Measurements from ENCODE around the gene SPECC1. TPM values are rescaled to one million over a fixed set of nuclear protein-coding genes. Genes with fewer than 3 reads are reported as not detected.

SPECC1 gene
- total RNA-seq, 1 experiment from 2014 or later: 43.5 TPM

DNA sequence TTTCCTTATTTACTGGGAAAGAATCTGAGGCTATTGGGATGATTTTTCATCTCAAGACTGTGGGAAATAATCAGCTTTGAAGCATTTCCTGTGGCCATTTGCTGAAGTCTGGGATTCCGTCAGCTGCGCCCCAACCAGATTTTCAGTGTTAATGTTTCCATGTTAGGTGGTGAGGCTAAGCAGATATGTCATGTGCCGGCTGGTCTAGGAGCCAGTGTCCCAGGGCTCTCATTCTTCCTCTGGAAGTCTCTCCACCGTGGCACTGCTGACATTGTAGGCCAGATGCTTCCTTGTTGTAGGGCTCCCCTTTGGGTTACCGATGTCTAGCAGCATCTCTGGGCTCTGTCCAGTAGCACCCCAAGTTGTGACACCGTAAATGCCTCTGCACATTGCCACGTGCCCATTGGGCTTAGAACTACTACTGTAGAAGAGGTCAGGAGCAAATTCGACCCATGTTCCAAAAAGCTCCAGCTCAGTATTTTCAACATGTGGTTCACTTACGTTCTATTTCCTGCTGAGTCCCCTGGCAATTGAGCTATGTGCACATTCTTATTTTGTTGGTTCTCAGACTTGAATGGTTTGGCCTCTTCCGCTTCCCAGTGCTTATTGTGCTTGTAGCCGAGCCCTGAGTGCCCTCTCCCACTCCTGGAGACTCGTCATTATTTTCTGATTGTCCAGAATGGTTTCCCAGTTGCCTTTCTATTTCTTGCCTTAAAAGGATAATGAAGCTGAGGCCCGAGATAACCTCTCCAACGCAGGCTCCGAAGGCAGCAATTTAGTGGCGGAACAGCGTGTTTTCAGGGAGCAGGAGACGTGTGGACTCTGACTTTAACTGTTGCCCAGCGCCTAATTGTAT is 82.2 kb downstream of the SPECC1 start:
- Histone ChIP-seq H3K4me2 (ENCODE audit: low read length) (no peak overlapping the region), H3K4me3 (replicated peaks in 1 of 2; ENCODE audit: low read depth in 1 of 2, low read length in 2 of 2) (no peak overlapping the region), H3K27ac (ENCODE audit: low read depth, low read length) (no peak overlapping the region), H3K4me1 (ENCODE audit: control insufficient read depth in 1 of 2, insufficient read depth in 2 of 2, low read length in 2 of 2) (peaks cover 7 to 10% of the 10 kb centered on the region in 2 experiments; a peak in 2 of 4 replicates), H3K36me3 (ENCODE audit: control insufficient read depth in 1 of 2, insufficient read depth in 2 of 2, low read length in 2 of 2) (no peaks in the 10 kb centered on the region), H3K9me3 (ENCODE audit: control insufficient read depth in 1 of 2, insufficient read depth in 1 of 2, low read depth in 1 of 2, low read length in 2 of 2) (no peaks in the 10 kb centered on the region), H3K79me2 (ENCODE audit: insufficient read depth, low read length) (no peaks in the 10 kb centered on the region), H2AFZ (ENCODE audit: low read depth, low read length, poor library complexity, severe bottlenecking) (no peak overlapping the region), H3K9me2 (ENCODE audit: insufficient read depth) (no peaks in the 10 kb centered on the region), H3K27me3 (ENCODE audit: insufficient read depth, low read length) (no peaks in the 10 kb centered on the region), H3K9ac (ENCODE audit: low read length) (no peak overlapping the region), H4K20me1 (ENCODE audit: insufficient read depth) (no peaks in the 10 kb centered on the region)
- no peak for DNase-seq (ENCODE audit: low read depth, low spot score)
- TF ChIP-seq ZFX (IDR thresholded peaks at IDR 0.05) (no peak), YY1 (IDR thresholded peaks at IDR 0.05; ENCODE audit: extremely low read depth, insufficient replicate concordance, low read depth, low read length) (no peak), REST (IDR thresholded peaks at IDR 0.05; ENCODE audit: low read depth) (no peak), ZNF274 (IDR thresholded peaks at IDR 0.05; ENCODE audit: low read depth, low read length) (no peak), CEBPB (IDR thresholded peaks at IDR 0.05; ENCODE audit: low read depth) (no peak), SP1 (IDR thresholded peaks at IDR 0.05; ENCODE audit: low read depth) (no peak), ZBTB33 (IDR thresholded peaks at IDR 0.05; ENCODE audit: extremely low read depth, insufficient replicate concordance, low read length) (no peak), POLR2AphosphoS5 (IDR thresholded peaks at IDR 0.05; ENCODE audit: low read depth, low read length) (no peak), EGR1 (IDR thresholded peaks at IDR 0.05; ENCODE audit: low read depth) (no peak), JUND (IDR thresholded peaks at IDR 0.05) (no peak), CBX3 (IDR thresholded peaks at IDR 0.05; ENCODE audit: low read depth) (no peak), CTCF (IDR thresholded peaks at IDR 0.05 in 2 of 3, conservative IDR thresholded peaks at IDR 0.05 in 1 of 3; ENCODE audit: borderline replicate concordance in 1 of 3, insufficient read depth in 1 of 3, low read depth in 2 of 3, low read length in 2 of 3) (no peak), FOSL1 (IDR thresholded peaks at IDR 0.05; ENCODE audit: low read depth) (no peak), POLR2A (IDR thresholded peaks at IDR 0.05; ENCODE audit: borderline replicate concordance, extremely low read depth, insufficient read depth, insufficient read length) (no peak), ELF1 (IDR thresholded peaks at IDR 0.05; ENCODE audit: borderline replicate concordance, low read depth) (no peak), EZH2 (IDR thresholded peaks at IDR 0.05) (no peak), EZH2phosphoT487 (IDR thresholded peaks at IDR 0.05; ENCODE audit: borderline replicate concordance) (no peak), TCF7L2 (IDR thresholded peaks at IDR 0.05; ENCODE audit: borderline replicate concordance, extremely low read depth, insufficient read depth, insufficient read length) (no peak), SRF (IDR thresholded peaks at IDR 0.05; ENCODE audit: low read depth) (no peak), RAD21 (IDR thresholded peaks at IDR 0.05; ENCODE audit: low read depth) (no peak)
- BruUV-seq (replicated peaks): no TSS peak
- intact Hi-C loops (cut with micrococcal nuclease): no loop called here
- ChIA-PET POLR2A (no interaction called here), CTCF (no interaction called here), RAD21 (ENCODE audit: low non-redundant PET in 1 of 2, low total read pairs in 2 of 2, uncharacterized antibody in 2 of 2, unreplicated experiment in 2 of 2) (no interaction called here)
- ATAC-seq: no peak

Data from HCT116 (cell line).